Spleen (tissue), 11 donors: Measurements from ENCODE around the gene SNCB. TPM values are rescaled to one million over a fixed set of nuclear protein-coding genes. Genes with fewer than 3 reads are reported as not detected.

Experiments used
- DNase-seq: peaks from one replicate; pipeline ENCODE4 v3.0.0-alpha.2; 2020
- H3K27ac ChIP-seq, 8 donors: fragments of 200-600 bp; sonication (generic) in 7 of 8; 1 replicate in 4 of 8; 2 replicates in 4 of 8; pipeline versions ENCODE4 v1.5.0 to v1.8.0; 2016 to 2021; ENCODE audit warnings: inconsistent platforms in 4 of 8, mild to moderate bottlenecking in 4 of 8, moderate library complexity in 1 of 8
- H3K27me3 ChIP-seq, 7 donors: fragments of 200-600 bp; sonication (generic) in 6 of 7; replicated peaks in 1 of 7; 1 replicate in 4 of 7; 2 replicates in 3 of 7; pipeline versions ENCODE4 v1.5.0 to v1.8.0; 2016 to 2021; ENCODE audit warnings: inconsistent platforms in 3 of 7, mild to moderate bottlenecking in 1 of 7
- H3K36me3 ChIP-seq, 6 donors: fragments of 200-600 bp; sonication (generic) in 5 of 6; 1 replicate in 4 of 6; 2 replicates in 2 of 6; pipeline versions ENCODE4 v1.5.0 to v1.8.0; 2016 to 2021; ENCODE audit warnings: inconsistent platforms in 2 of 6
- H3K4me1 ChIP-seq, 6 donors: fragments of 200-600 bp; sonication (generic) in 5 of 6; 1 replicate in 3 of 6; 2 replicates in 3 of 6; pipeline versions ENCODE4 v1.5.0 to v1.8.0; 2016 to 2021; ENCODE audit warnings: inconsistent platforms in 3 of 6
- H3K4me3 ChIP-seq, 8 donors: fragments of 200-600 bp; sonication (generic) in 7 of 8; 1 replicate in 4 of 8; 2 replicates in 4 of 8; pipeline versions ENCODE4 v1.5.0 to v1.8.0; 2016 to 2021; ENCODE audit warnings: inconsistent platforms in 4 of 8, mild to moderate bottlenecking in 4 of 8, moderate library complexity in 2 of 8
- H3K9me3 ChIP-seq, 8 donors: fragments of 200-600 bp; sonication (generic) in 7 of 8; 1 replicate in 4 of 8; 2 replicates in 4 of 8; pipeline versions ENCODE4 v1.5.0 to v1.8.0; 2016 to 2021; ENCODE audit warnings: inconsistent platforms in 4 of 8
- POLR2A ChIP-seq, 3 donors: fragments of 450-650 bp; IDR thresholded peaks; one replicate each; pipeline ENCODE4 v1.5.1; 2017; ENCODE audit warnings: antibody characterized with exemption in 3 of 3, mild to moderate bottlenecking in 1 of 3
- POLR2AphosphoS5 ChIP-seq, 3 donors: sonication (generic); formaldehyde crosslinking; IDR thresholded peaks; one replicate each; pipeline ENCODE4 v1.5.1; 2017; ENCODE audit warnings: antibody characterized with exemption in 3 of 3
- WGBS, 5 donors: extraction: QIAGEN DNeasy Blood & Tissue Kit in 3 of 5; methylation state at CpG; one replicate each; pipeline versions ENCODE4 v1.1.5 to v1.1.7; 2013 to 2018; 5-methylcytosine and 5-hydroxymethylcytosine counted together
- intact Hi-C: fragments of 100-400 bp; cut with DNase I; formaldehyde crosslinking; loops from one replicate; pipeline ENCODE4 v1.15.0; 2023; ENCODE audit warnings: low total_unique reads
- polyA plus RNA-seq, 3 donors: library from polyadenylated mRNA; stranded (reverse); fragments of 200-250 nt; gene quantifications; one replicate each; pipeline ENCODE4 v1.2.1, GENCODE V29; 2013
- total RNA-seq, 7 donors: library from RNA; depleted of rRNA in 3 of 7; stranded (reverse); fragments of >200 nt in 3 of 7; fragmentation: NEBNext Ultra II Directional in 4 of 7; extraction: Animal tissue kit (Norgen Biotek cat#: 25700) in 4 of 7; gene quantifications; one replicate each; pipeline versions ENCODE4 v1.1.0 to v1.2.1, GENCODE V29; 2016 to 2021
- TF ChIP-seq, protein P1 (sequence below), 11 experiments: fragments of 200-600 bp in 7 of 11; fragments of 450-650 bp in 4 of 11; sonication (generic) in 4 of 11; IDR thresholded peaks in 8 of 11; conservative IDR thresholded peaks in 3 of 11; 1 replicate in 7 of 11; 2 replicates in 4 of 11; pipeline versions ENCODE4 v1.4.0 to v1.8.0; 2016 to 2021; ENCODE audit warnings: antibody characterized with exemption in 11 of 11, inconsistent platforms in 4 of 11, mild to moderate bottlenecking in 1 of 11
- donor health status: healthy with polysubstance abuse.
- donor health status: DM: no; HTN: no; CAD: no; lungs with moderate emphysema.
- donor health status: DM: no; HTN: no; CAD: no.
- donor health status: Bipolar disorder and iron deficiency.
- donor health status: healthy.
- donor health status: DM: no; HTN: no; CAD: no.
- donor health status: DM: yes; HTN: yes; CAD: no.

SNCB gene
- total and polyA plus RNA-seq, 10 donors = 0.19 to 0.41 (median 0.33) TPM; not detected in 7

DNA sequence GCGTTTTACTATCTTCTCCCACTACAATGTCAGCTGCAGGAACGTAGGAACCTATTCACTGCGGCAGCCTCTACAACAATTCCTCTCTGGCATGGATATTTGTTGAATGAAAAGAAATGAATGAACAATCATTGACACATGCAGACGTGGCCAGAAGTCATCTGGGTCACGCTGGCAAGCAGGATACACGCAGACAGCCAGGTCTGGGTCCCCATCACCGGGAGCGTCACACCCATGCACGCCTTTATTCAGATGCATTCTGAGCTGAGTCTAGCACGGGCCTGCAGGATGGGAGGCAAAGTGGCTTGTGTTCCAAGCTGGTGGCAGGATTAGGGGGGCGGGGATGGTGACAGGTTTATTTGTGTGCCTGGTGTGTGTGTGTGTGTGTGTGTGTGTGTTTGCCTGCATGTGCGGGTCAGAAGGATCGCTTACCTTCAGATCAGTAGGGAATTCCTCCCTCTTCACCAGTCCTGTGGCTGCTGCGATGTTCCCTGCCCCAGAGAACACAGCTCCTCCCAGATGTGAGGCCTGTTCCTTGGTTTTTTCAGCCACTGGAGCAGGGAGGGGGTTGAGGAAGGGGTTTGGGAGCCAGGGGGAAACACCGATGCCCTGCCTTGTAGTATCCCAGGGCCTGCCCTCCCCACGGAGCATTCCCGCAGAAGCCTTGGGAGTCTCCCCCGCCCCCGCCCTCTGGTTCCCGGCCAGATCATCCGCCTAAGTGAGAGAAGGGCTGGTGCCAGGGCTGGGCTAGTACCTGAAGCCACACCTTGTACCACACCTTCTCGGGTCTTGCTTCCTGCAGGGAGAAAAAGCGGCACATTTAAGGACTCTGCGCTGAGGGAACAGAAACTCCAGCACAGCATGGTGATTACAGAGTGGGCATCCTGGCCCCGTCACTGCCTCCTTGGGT is 4.1 kb downstream of the SNCB start:
- Histone ChIP-seq H3K9me3 (no peaks in the 10 kb centered on the region), H3K27ac (no peak overlapping the region), H3K27me3 (peaks cover 8 to 90% (median 37%) of the 10 kb centered on the region in 7 donors), H3K36me3 (no peaks in the 10 kb centered on the region), H3K4me3 (no peak overlapping the region), H3K4me1 (peaks cover 12 to 26% (median 17%) of the 10 kb centered on the region in 6 donors)
- peak; percentile 58 for DNase-seq
- no peak for TF ChIP-seq POLR2AphosphoS5 (IDR thresholded peaks at IDR 0.05)
- TF ChIP-seq, protein P1, sequence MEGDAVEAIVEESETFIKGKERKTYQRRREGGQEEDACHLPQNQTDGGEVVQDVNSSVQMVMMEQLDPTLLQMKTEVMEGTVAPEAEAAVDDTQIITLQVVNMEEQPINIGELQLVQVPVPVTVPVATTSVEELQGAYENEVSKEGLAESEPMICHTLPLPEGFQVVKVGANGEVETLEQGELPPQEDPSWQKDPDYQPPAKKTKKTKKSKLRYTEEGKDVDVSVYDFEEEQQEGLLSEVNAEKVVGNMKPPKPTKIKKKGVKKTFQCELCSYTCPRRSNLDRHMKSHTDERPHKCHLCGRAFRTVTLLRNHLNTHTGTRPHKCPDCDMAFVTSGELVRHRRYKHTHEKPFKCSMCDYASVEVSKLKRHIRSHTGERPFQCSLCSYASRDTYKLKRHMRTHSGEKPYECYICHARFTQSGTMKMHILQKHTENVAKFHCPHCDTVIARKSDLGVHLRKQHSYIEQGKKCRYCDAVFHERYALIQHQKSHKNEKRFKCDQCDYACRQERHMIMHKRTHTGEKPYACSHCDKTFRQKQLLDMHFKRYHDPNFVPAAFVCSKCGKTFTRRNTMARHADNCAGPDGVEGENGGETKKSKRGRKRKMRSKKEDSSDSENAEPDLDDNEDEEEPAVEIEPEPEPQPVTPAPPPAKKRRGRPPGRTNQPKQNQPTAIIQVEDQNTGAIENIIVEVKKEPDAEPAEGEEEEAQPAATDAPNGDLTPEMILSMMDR (IDR thresholded peaks at IDR 0.05 in 8 of 11, conservative IDR thresholded peaks at IDR 0.05 in 3 of 11) = no peak
- TF ChIP-seq POLR2A (IDR thresholded peaks at IDR 0.05) = no peak
- intact Hi-C loops = no loop called here
- WGBS, 5 donors = 53 to 70% (median 59%) methylated on average over 24 to 25 of the region's 25 CpGs

DNA sequence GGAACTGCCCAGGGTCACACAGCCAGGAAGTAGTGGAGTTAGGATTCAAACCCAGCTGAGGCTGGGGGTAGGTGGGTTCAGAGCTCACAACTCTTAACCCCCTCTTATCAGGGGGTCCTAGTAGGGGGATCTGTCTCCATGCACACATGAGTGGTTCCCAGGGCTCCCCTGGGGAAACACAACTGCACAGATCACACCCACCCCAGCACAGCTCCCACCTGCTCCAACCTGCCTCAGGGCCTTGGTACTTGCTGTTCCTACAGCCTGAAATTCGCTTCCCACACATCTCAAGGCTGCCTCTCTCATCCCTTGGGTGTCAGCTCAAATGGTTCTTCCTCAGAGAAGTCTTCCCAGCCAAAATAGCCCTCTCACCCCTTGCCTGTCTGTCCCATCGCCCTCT is 4.8 kb downstream of the SNCB start:
- Histone ChIP-seq H3K27ac (no peak overlapping the region), H3K27me3 (peaks cover 8 to 90% (median 40%) of the 10 kb centered on the region in 7 donors), H3K36me3 (no peaks in the 10 kb centered on the region), H3K9me3 (no peaks in the 10 kb centered on the region), H3K4me3 (no peak overlapping the region), H3K4me1 (peaks cover 9 to 26% (median 17%) of the 10 kb centered on the region in 6 donors)
- DNase-seq = peak; percentile 51
- 67 to 87% (median 79%) methylated on average over 2 of the region's 2 CpGs for WGBS, 5 donors
- intact Hi-C loops = no loop called here
- no peak for TF ChIP-seq POLR2A (IDR thresholded peaks at IDR 0.05)
- no peak for TF ChIP-seq POLR2AphosphoS5 (IDR thresholded peaks at IDR 0.05)
- TF ChIP-seq, protein P1 (IDR thresholded peaks at IDR 0.05 in 8 of 11, conservative IDR thresholded peaks at IDR 0.05 in 3 of 11) = no peak

DNA sequence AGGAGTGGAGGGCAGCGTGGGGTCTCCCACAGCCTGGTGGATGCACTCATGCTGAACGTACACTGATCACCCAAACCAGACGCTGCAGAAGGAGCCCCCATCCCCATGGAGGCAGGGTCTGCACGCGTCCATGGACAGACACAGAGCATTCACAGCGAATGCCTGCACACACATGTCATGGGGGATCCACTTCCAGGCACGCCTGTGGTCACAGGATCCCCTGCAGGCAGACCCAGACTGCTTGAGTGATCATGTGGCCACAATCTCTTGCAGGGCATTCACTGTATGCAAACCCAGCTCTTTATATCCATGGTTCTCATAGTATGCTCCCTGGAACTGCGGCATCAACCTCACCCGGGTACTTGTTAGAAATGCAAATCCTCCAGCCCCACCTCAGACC is 5.4 kb downstream of the SNCB start:
- H3K27ac ChIP-seq = no peak overlapping the region
- H3K4me3 ChIP-seq = no peak overlapping the region
- TF ChIP-seq, protein P1 (IDR thresholded peaks at IDR 0.05 in 8 of 11, conservative IDR thresholded peaks at IDR 0.05 in 3 of 11) = no peak
- TF ChIP-seq POLR2A (IDR thresholded peaks at IDR 0.05) = no peak
- TF ChIP-seq POLR2AphosphoS5 (IDR thresholded peaks at IDR 0.05) = no peak
- no peaks in the 10 kb centered on the region for H3K9me3 ChIP-seq
- H3K27me3 ChIP-seq = peaks cover 10 to 90% (median 40%) of the 10 kb centered on the region in 7 donors
- WGBS, 5 donors = 54 to 69% (median 63%) methylated on average over 9 of the region's 9 CpGs
- no peaks in the 10 kb centered on the region for H3K36me3 ChIP-seq
- DNase-seq = no peak
- H3K4me1 ChIP-seq = peaks cover 5 to 26% (median 17%) of the 10 kb centered on the region in 6 donors
- intact Hi-C loops = no loop called here

DNA sequence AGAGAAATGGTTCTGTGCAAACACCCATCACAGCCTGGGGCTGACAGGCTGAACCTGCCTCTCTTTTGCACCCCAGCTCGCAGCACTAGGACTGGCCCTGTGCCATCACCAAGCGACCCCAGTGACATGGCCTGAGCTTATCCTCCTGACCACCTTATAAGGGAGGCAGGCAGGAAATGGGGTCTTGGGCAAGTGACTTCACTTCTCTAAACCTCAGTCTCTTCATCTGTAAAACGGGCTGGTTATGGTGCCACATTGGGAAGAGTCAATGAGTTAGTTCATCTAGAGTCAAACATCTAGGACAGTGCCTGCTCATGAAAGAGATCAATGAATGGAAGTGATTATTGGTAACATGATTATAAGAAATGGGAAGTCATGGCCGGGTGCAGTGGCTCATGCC is 6.2 kb downstream of the SNCB start:
- Histone ChIP-seq H3K36me3 (no peaks in the 10 kb centered on the region), H3K4me3 (no peak overlapping the region), H3K27me3 (peaks cover 8 to 90% (median 40%) of the 10 kb centered on the region in 7 donors), H3K9me3 (no peaks in the 10 kb centered on the region), H3K4me1 (peaks cover 4 to 26% (median 18%) of the 10 kb centered on the region in 6 donors), H3K27ac (no peak overlapping the region)
- TF ChIP-seq POLR2AphosphoS5 (IDR thresholded peaks at IDR 0.05) (no peak), POLR2A (IDR thresholded peaks at IDR 0.05) (no peak)
- TF ChIP-seq, protein P1 (IDR thresholded peaks at IDR 0.05 in 8 of 11, conservative IDR thresholded peaks at IDR 0.05 in 3 of 11) = no peak
- no peak for DNase-seq
- intact Hi-C loops = no loop called here
- WGBS, 5 donors = 62 to 74% (median 65%) methylated on average over 3 to 4 of the region's 4 CpGs
